Measurements from ENCODE around the gene TXNRD2.

- TF ChIP-seq, protein P1, sequence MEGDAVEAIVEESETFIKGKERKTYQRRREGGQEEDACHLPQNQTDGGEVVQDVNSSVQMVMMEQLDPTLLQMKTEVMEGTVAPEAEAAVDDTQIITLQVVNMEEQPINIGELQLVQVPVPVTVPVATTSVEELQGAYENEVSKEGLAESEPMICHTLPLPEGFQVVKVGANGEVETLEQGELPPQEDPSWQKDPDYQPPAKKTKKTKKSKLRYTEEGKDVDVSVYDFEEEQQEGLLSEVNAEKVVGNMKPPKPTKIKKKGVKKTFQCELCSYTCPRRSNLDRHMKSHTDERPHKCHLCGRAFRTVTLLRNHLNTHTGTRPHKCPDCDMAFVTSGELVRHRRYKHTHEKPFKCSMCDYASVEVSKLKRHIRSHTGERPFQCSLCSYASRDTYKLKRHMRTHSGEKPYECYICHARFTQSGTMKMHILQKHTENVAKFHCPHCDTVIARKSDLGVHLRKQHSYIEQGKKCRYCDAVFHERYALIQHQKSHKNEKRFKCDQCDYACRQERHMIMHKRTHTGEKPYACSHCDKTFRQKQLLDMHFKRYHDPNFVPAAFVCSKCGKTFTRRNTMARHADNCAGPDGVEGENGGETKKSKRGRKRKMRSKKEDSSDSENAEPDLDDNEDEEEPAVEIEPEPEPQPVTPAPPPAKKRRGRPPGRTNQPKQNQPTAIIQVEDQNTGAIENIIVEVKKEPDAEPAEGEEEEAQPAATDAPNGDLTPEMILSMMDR (IDR thresholded peaks at IDR 0.05): no peak
- TF ChIP-seq EZH2 (IDR thresholded peaks at IDR 0.05): no peak
Measured at GRCh38 chr22:19857382-19857781, 84.2 kb downstream of the TXNRD2 start.
